ENCODE data around the gene CDH4.

CDH4 gene

DNA sequence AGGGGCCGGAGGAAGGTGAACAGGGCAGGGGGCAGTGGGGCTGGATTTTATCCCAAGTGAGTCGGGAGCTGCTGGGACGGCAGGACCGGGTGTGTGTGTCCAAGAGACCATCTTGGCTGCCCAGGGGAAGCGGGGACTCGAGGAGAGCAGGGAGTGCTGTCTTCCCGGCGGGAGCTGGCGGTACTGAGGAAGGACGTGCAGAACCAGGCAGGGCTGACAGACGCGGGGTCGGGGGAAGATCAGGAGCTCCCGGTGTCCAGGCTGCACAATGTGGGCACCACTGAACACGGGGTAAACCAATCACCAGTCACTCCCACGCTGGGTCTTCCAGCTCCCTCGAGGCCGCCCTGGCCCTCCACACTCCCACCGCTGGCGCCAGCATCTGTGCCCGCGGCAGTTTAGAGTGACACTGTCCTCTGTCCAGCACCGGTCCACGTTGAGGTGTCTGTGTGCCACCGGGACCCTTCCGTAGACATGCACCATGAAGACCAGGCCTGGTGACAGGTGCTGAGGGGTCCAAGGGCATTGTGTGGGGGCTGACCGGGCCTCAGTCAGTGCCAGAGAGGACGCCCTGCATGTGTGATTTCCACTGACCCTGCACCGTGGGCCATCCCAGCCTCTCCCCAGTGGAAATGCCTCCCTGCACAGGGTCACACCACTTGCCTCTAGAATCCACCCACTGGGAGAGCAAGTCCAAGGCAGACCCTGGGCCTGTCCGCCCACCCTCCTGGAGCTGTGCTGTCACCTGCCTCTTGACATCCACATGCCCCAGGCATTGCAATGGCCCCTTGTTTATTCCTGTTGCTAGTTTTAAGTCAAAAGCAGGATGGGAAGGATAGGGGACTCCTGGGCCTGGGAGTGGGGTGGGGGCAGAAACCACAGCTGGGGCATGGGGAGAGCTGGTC is 411.7 kb downstream of the CDH4 start:
- DNase-seq: no peak

GRCh38 chr20:61664556-61665320 is 412.7 kb downstream of the CDH4 start:
- DNase-seq: no peak

- no peak for DNase-seq
Observed at GRCh38 chr20:61665528-61666470, 413.7 kb downstream of the CDH4 start.

GRCh38 chr20:61666471-61666832 is 414.4 kb downstream of the CDH4 start:
- no peak for DNase-seq

GRCh38 chr20:61667056-61667792 is 415.2 kb downstream of the CDH4 start:
- no peak for DNase-seq

- DNase-seq: no peak
Observed at GRCh38 chr20:61668065-61668650, 416.1 kb downstream of the CDH4 start.

GRCh38 chr20:61668771-61669503 is 416.9 kb downstream of the CDH4 start:
- no peak for DNase-seq

DNA sequence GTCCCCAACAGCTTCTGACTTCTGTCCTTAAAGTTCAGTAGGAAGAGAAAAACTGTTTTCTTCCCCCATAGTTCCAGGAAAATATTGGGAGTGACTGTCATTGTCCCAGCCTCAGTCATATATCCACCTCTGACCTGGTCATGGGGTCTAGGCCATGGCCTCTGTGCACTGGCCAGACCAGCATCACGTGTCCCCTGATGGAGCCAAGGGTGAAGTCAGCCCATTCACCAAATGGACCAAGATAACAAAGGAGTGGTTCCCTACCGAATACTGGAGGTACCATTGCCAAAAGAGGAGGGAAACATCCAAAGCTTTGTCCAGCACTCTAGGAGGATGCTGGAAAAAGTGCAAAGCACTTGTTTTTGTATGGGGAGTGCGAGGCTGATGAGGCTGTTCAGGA is 418.2 kb downstream of the CDH4 start:
- no peak for DNase-seq

DNA sequence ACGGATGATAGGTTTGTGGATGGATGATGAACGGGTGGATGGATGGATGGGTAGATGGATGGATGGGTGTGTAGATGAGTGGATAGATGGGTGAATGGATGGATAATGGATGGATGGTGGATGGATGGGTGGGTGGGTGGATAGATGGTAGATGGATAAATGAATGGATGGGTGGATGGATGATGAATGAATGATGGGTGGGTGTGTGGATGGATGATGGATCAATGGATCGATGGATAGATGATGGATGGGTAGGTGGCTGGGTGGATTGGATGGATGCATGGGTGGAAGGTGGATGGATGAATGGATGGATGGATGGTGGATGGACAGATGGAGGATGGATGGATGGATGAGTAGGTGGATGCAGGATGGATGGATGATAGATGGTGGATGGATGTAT is 419.5 kb downstream of the CDH4 start:
- no peak for DNase-seq

GRCh38 chr20:61673152-61673847 is 421.2 kb downstream of the CDH4 start:
- DNase-seq: no peak

- no peak for DNase-seq
Observed at GRCh38 chr20:61674121-61674520, 422.1 kb downstream of the CDH4 start.

- no peak for DNase-seq
Observed at GRCh38 chr20:61674688-61675087, 422.6 kb downstream of the CDH4 start.

GRCh38 chr20:61677928-61678327 is 425.9 kb downstream of the CDH4 start:
- no peak for DNase-seq

DNA sequence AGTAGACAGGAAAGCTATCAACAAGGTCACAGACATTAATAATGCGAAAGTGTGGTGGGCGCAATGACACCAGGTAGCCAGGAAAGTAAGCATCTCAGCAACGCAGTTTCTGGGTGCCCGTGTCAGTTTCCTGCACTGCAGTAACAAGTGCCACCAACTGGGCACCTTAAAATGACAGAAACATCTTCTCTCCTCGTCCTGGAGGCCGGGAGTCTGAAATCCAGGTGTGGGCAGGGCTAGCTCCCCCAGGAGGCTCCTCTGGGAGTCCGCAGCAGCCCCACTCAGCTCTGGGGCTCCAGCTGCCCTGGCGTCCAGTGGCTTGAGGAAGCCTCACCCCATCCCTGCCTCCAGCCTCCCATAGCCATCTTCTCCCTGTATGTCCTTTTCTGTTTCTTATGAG is 426.4 kb downstream of the CDH4 start:
- DNase-seq: no peak

DNA sequence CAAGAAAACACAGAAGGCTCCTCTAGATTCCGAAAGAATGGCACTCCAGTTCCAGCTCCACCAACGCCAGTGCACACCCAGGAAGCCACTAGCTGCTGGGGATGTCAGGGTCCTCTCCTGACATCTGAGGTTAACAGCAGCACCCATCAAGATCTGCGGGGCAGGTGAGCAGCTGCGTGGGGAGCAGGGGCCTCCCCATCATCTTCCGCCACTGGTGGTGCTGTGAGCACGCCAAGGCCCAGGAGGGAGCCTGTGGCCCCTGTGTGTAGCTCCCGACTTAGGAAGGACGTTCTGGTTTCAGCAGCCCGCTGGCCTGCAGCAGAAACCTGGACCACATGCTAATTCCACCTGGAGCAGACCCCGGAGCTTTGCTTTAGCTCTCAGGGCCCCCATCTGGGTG is 427.4 kb downstream of the CDH4 start:
- DNase-seq: no peak

DNA sequence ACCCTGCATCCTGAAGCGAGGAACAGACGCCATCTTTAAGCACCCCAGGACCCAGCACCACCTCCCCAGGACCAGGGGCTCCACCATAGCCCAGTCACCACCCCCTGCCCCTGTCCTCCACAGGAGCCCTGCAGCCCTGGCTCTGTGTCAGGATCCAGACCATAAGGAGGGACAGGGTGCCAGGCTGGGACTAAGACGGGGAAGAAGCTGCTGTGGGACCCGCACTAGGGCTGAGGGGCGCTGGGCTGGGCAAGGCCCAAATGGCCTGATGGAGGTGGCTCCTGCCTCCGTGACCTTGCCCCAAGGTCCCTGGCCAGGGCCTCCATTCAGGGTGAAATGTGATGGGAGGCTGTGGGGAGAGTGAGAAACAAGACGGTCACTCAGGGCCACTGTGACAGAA is 428.0 kb downstream of the CDH4 start:
- DNase-seq: no peak

GRCh38 chr20:61682114-61682995 is 430.3 kb downstream of the CDH4 start:
- DNase-seq: no peak

DNA sequence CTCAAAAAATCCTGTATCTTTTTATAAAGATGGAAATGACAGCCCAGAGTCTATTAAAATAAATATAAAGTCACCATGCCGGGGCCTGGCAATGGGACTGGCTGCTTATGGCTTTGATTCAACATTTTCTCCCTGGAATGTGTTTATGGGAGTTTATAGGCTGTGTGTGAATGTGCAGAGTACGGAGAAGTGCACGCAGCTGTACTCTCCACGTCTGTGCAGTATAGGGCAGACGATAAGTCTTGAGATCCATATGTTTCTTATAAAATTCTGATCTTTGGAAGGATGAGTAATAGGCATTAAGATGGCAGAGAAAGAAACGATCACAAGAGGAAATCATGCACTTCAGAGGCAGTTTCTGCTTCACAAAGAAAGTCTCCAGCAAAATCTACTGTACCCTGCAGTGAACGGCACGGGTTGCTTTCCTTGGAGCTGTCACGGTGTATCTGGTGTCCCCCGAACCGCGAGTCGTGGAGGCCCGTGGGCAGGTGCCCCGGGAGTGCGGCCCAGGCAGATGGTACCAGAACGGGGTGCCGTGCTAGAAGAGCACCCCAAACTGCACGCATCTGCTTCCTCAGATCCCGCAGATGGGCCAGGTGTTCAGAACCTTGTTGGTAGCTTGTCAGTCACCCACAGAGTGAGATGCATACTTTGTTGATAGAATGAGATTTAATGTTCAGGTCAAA is 431.1 kb downstream of the CDH4 start:
- no peak for DNase-seq

- no peak for DNase-seq
Observed at GRCh38 chr20:61683721-61684120, 431.7 kb downstream of the CDH4 start.
